Erythroblast (primary cell): ENCODE data around the gene PIP5K1C.

Experiments
- DNase-seq, 2 experiments: peaks; one replicate each; lab custom pipeline; 2025; lab: John Stamatoyannopoulos, UW
- GATA1 ChIP-seq: IDR thresholded peaks from 2 replicates; pipeline ENCODE4 v1.6.1; 2011; ENCODE audit warnings: low read depth, mild to moderate bottlenecking, control low read depth, low read length, moderate library complexity
- POLR2A ChIP-seq: IDR thresholded peaks from 2 replicates; pipeline ENCODE4 v1.6.1; 2011; ENCODE audit warnings: mild to moderate bottlenecking, low read length

The PIP5K1C gene

GRCh38 chr19:3682741-3683404 is 17.4 kb downstream of the PIP5K1C start:
- DNase-seq, result no peak
- TF ChIP-seq POLR2A (no peak), GATA1 (no peak)

- no peak for DNase-seq
- TF ChIP-seq GATA1 (no peak), POLR2A (no peak)
These were observed 18.0 kb downstream of the PIP5K1C start for GRCh38 chr19:3682286-3682685.

DNA sequence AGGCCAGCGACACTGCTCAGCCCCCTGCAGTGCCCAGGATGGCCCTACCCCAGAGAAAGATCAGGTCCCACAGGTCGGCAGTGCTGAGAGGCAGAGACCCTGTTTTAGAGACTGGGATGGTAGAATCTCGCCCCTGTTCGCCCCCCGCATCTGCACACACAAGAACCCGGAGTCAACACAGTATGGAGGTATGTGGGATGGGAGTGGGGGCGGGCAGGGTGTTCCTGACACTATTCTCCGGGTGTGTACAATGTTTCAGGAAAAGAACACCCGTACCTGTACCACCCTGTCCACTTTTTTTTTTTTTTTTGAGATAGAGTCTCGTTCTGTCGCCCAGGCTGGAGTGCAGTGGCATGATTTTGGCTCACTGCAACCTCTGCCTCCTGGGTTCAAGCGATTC is 19.3 kb downstream of the PIP5K1C start:
- TF ChIP-seq GATA1 (no peak), POLR2A (no peak)
- no peak for DNase-seq

GRCh38 chr19:3679581-3679980 is 20.7 kb downstream of the PIP5K1C start:
- DNase-seq, result no peak
- TF ChIP-seq GATA1, result no peak
- TF ChIP-seq POLR2A, result no peak

DNA sequence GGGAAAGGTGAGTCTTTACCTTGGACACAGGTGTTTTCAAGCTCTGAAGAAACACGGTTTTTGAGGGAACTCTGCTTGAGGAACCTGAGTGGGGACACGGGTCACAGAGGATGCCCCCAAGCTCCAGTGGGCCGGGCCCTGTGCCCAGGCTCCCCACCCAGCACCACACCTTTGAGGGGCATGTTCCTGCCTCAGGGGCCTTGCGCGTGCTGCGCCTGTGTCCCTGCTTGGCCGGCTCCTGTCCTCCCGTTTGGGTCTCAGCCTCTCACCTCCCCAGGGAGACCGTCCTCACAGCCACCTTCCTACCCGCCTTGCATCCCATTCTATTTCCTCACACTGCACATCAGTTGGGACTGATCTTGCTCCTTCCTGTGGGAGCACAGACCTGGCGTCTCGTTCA is 21.1 kb downstream of the PIP5K1C start:
- DNase-seq, result no peak
- TF ChIP-seq POLR2A (no peak), GATA1 (no peak)

GRCh38 chr19:3678188-3678587 is 22.1 kb downstream of the PIP5K1C start:
- TF ChIP-seq POLR2A (no peak), GATA1 (no peak)
- DNase-seq, result no peak

DNA sequence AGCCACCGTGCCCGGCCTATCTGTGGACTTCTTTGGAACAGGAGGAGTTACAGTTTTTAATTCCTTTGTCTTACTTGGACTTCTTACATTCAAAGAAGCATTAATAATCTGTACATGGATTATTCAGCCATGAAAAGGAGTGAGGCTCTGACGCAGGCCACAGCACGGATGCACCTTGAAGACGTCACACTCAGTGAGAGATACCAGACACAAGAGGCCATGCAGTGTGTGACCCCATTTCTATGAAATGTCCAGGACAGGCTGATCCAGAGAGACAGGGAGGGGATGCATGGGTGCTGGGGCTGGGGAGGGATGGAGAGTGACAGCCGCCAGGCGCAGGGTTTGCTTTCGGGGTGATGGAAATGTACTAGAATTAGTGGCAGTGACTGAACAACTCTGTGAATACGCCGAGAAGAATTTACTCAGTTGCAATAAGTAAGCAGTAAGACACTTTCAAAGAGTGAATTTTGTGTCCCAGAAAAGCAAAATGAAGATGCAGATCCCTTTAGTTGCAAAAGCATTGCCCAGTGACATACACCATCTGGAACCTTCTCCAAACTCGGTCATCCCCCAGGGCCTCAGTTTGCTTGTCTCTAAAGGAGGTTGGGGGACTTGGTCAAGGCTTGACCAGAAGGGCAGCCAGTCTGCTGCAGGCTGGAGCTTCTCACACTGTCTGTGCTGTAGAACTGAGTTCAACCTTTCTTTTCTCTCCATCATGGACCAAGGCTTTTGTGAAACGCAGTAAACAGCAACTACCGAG is 25.3 kb downstream of the PIP5K1C start:
- no peak for DNase-seq
- no peak for TF ChIP-seq POLR2A
- TF ChIP-seq GATA1, result no peak

DNA sequence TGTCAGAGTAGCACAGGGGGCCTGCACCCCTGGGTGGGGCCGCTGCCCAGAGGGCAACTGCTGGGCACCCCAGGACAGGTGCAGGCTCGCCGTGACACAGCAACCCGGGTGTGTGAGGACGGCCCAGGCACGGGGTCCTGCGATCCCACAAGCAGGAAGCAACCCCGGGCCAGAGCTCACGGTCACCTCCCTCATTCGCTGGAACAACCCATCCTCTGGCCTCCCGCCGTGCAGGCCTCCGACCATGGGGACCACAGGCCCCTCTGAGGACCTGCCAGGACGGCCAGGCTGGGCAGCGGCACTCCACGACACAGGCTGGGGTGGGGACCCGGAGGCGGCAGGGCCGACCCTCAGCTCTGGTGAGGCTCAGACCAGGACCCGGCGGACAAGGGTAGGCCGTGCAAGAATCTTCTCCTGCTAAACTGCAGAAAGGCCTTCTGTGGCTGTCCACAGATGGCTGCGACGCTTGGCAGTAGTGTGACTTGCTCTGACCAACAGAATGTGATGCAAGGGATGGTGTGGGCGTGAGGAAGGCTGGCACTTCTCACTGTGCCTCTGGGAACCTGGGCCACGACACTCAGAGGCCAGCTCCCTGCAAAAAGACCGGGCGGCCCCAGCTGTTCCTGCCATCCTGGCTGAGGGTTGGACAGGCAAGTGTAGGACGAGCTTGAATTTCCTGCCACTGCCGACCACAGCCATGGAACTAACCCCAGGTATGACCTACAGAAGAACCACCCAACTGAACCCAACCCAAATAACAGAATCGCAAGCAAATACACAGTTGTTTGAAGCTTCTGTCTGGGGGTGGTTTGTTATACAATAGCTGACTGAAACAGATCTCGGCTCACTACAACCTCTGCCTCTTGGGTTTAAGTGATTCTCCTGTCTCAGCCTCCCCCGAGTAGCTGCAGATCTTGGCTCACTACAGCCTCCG is 26.5 kb downstream of the PIP5K1C start:
- TF ChIP-seq POLR2A, result no peak
- TF ChIP-seq GATA1, result no peak
- DNase-seq, result no peak

DNA sequence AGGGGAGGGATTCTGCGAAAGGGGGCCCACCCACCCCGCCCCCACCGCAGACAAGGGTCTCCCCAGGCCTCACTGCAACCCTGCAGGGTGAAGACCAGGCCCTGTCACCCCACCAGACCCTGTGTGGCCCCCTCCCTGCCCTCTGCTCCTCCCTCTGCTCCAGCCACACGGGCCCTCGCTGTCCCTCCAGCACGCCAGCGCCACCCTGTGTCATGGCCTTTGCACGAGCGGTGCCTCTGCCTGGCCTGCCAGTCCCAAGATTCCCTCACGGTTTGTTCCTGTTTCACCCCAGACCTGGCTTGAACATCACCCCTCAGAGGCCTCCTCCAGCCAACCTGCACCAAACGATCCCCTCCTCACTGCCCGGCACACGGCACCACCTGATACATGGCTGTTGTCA is 27.3 kb downstream of the PIP5K1C start:
- TF ChIP-seq GATA1 (no peak), POLR2A (no peak)
- DNase-seq, result no peak

DNA sequence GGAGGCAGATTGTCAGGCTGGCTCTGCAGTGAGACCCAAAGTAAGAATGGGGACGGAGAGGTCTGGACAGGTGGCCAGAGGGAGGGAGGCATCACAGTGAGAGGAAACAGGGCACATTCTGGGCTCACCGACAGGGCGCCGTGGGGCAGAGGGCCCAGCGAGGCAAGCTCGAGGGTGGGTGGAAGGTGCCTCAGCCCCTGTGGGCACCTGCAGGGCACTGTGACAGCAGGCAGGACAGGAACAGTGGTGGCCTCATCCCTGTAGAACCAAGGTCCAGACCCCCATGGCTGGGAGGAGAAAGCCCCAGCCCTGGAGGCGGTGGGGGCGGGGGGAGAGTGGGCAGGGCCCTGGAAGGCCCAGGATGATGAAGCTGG is 27.7 kb downstream of the PIP5K1C start:
- DNase-seq, result no peak
- no peak for TF ChIP-seq POLR2A
- TF ChIP-seq GATA1, result no peak

DNA sequence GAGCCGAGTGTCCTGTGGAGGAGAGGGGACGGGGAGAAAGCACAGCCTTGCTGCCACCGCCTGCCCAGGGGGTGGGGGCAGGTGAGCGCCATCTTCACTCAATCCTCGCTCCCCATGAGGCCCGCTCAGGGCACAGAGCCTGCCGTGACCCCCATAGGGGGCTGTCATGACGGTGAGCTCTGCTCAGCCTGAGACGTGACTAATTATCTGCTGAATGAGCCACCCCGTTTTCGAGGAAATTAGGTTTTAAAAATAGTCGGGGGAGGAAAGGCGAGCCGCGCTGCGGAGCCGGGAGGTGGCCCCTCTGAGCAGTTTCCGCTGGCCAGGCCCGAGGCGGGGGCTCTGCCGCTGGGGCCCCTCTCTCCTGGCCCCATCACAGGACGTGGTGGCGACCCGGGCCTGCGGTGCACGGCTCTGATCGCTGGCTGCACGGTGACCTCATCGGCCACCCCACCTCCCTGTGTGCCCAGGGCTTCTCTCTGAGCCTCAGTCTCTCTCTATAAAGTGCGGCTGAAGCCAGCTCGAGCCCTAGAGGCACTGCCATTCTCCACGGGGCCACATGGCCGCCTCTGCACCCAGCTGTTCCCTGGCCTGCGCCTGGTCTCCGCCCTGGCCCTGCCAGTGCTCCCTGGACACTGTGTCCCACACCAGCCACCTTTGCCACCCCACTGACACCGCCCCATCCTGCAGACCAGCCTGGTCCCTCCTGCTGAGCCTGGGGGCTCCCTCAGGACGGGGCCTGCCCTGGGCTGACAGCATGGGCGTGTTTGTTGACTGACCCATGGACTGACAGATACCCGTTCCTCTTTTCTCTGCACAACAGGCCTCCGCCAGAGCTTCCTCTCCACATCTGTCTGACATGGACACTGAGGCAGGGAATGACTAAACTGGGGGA is 28.3 kb downstream of the PIP5K1C start:
- no peak for TF ChIP-seq POLR2A
- no peak for TF ChIP-seq GATA1
- peak in 1 of 2 experiments; percentile 66 for DNase-seq

GRCh38 chr19:3670796-3671679 is 29.2 kb downstream of the PIP5K1C start:
- TF ChIP-seq POLR2A, result no peak
- no peak for TF ChIP-seq GATA1
- peak; percentile 83 to 91 for DNase-seq
